GM12801 (cell line): ENCODE data around the gene RAB10.

Source experiments
- CTCF ChIP-seq: IDR thresholded peaks from one replicate; pipeline ENCODE4 v1.5.1; 2011; ENCODE audit warnings: control low read depth; ENCODE audit not compliant: insufficient read length; ENCODE audit errors: extremely low read depth

The RAB10 gene

GRCh38 chr2:26086155-26086637 lies 52.3 kb downstream of the RAB10 start:
- TF ChIP-seq CTCF, result no peak

- TF ChIP-seq CTCF, result no peak
Observed at GRCh38 chr2:26086779-26087178, 52.9 kb downstream of the RAB10 start.

GRCh38 chr2:26088038-26088643 lies 54.3 kb downstream of the RAB10 start:
- TF ChIP-seq CTCF, result no peak

GRCh38 chr2:26089337-26089736 lies 55.5 kb downstream of the RAB10 start:
- no peak for TF ChIP-seq CTCF

- no peak for TF ChIP-seq CTCF
Observed at GRCh38 chr2:26095758-26096157, 61.9 kb downstream of the RAB10 start.

- TF ChIP-seq CTCF, result no peak
Observed at GRCh38 chr2:26099933-26100332, 66.0 kb downstream of the RAB10 start.

GRCh38 chr2:26100384-26100783 lies 66.5 kb downstream of the RAB10 start:
- TF ChIP-seq CTCF, result no peak
